Activated CD4-positive, alpha-beta memory T cell treated with anti-CD3 and anti-CD28 coated beads for 36 hours (primary cell): ENCODE data around the gene DOK4. TPM values are rescaled to one million over a fixed set of nuclear protein-coding genes. Genes with fewer than 3 reads are reported as not detected.

ENCODE experiments used
- CTCF ChIA-PET: fragments of 350-600 bp; sonication (Branson Sonifier 250); formaldehyde crosslinking; loops from one replicate; lab custom pipeline; 2021; ENCODE audit warnings: antibody characterized with exemption, inconsistent platforms; lab: Charles Lee
- POLR2A ChIA-PET: fragments of 350-600 bp; sonication (Branson Sonifier 250); formaldehyde crosslinking; loops from one replicate; lab custom pipeline; 2021; ENCODE audit warnings: antibody characterized with exemption; lab: Charles Lee
- DNase-seq: peaks from one replicate; pipeline ENCODE4 v3.0.0-alpha.2; 2020
- H3K27ac Mint-ChIP-seq: one replicate; pipeline ENCODE4 v1.8.0; 2021; ENCODE audit warnings: mixed read lengths
- H3K27me3 Mint-ChIP-seq: one replicate; pipeline ENCODE4 v1.8.0; 2021; ENCODE audit warnings: mixed read lengths
- H3K36me3 Mint-ChIP-seq: one replicate; pipeline ENCODE4 v1.8.0; 2021; ENCODE audit warnings: mixed read lengths
- H3K4me1 Mint-ChIP-seq: one replicate; pipeline ENCODE4 v1.8.0; 2021; ENCODE audit warnings: low read depth, mixed read lengths
- H3K4me3 Mint-ChIP-seq: one replicate; pipeline ENCODE4 v1.8.0; 2021; ENCODE audit warnings: mild to moderate bottlenecking, mixed read lengths
- H3K9me3 Mint-ChIP-seq: one replicate; pipeline ENCODE4 v1.8.0; 2021; ENCODE audit warnings: mixed read lengths
- intact Hi-C: fragments of 100-400 bp; cut with micrococcal nuclease; formaldehyde crosslinking; loops from one replicate; pipeline ENCODE4 v1.15.1; 2023
- total RNA-seq, 2 experiments: library from RNA; stranded (reverse); gene quantifications; one replicate each; pipeline ENCODE4 v1.2.3, GENCODE V29; 2021

DOK4 gene
- total RNA-seq, 2 experiments from 2014 or later: 5.5 to 7.1 TPM

DNA sequence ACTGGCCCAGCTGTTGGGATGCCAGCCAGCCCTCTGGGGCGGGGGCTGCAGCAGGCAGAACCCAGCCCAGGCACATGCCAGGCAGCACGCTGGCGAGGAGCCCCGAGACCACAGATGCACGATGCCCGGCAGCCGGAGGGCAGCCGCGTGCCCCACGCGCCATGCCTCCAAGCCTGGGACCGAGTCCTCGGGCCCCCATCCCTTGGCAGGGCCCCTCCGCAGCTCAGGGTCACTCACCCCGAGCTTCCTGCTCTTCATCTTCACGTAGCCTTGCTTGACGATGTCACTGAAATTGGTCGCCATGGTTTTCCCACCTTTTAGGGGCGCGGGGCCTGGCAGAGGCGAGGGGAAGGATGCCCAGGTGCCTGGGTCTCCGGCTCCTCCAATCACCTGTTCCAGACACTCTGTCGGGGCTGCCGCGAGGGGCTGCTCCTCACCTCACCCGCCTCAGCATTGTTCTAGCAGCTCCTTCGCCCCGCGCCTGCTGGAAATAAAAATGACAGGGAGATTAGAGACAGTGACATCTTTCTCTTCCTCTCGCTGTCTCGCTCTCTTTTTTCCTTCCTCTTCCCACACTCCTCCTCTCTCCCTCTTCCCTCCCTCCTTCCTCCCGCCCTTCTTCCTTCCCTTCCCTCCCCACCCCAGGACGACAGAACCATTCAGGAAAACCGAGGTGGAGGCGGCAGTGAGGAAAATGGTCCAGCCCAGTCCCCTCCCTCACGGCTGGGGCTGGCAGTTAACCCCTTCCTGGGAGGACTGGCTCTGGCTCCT is 6.9 kb downstream of the DOK4 start:
- H3K27ac Mint-ChIP-seq: no peak overlapping the region
- POLR2A ChIA-PET: no interaction called here

DNA sequence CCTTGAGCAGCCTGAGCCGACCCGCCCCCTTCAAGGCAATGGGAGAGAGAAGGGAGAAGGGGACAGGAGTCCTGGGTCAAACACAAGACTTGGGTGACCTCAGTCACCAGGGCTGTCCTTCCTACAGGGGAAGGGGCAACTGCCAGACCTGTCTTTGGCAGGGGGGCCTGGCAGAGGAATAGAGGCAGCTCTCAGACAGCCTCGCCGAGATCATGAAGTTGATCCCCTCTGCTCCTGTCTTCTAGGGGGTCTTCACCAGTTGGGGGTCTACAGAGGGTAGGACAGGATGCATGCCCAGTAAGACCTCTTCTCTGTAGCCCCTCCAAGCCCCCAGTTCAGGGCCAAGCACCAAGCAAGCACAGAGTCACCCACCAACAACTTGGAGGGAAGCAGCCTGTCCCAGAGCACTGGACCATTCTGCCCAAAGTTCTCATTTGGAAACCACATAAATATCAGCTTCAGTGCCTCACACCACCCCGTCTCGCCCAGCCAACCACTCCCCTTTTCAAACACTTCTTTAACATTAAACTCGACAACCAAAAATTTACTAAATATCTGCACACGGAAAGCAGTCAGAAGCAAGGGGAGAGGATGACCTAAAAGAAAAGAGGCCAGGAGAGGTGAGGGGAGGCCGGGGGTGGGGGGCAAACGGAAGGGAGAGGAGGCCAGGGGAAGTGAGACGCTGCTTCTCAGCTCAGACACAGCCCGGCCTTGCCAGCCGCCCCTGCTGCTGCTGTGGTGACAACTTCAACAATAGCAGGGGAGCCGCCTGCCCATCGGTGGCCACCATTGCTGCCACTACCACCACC is 7.7 kb downstream of the DOK4 start:
- peak overlapping the region; percentile 44 for H3K27ac Mint-ChIP-seq
- no peak overlapping the region for H3K4me3 Mint-ChIP-seq
- H3K36me3 Mint-ChIP-seq: no peaks in the 10 kb centered on the region
- POLR2A ChIA-PET: no interaction called here
- CTCF ChIA-PET: interaction anchor here (1.6 to 3.5 kb wide), 2 partner anchors 41 to 44 kb away, joined by 4 to 18 read pairs; no protein-coding TSS in a partner anchor
- no peak for DNase-seq
- H3K4me1 Mint-ChIP-seq: peaks cover 14% of the 10 kb centered on the region
- intact Hi-C loops: loop anchor here (5.0 kb wide), 1 partner anchor 59 kb away; the partner anchor contains the start of gene CCDC102A
- no peaks in the 10 kb centered on the region for H3K27me3 Mint-ChIP-seq
- H3K9me3 Mint-ChIP-seq: no peaks in the 10 kb centered on the region

More for the DNA sequence above, 6.9 kb downstream of the DOK4 start:
- H3K36me3 Mint-ChIP-seq: no peaks in the 10 kb centered on the region
- no peak overlapping the region for H3K4me3 Mint-ChIP-seq
- H3K9me3 Mint-ChIP-seq: no peaks in the 10 kb centered on the region
- intact Hi-C loops: loop anchor here (5.0 kb wide), 1 partner anchor 58 kb away; the partner anchor contains the start of gene CCDC102A
- DNase-seq: no peak
- peaks cover 14% of the 10 kb centered on the region for H3K4me1 Mint-ChIP-seq
- CTCF ChIA-PET: interaction anchor here (0.8 to 3.5 kb wide), 4 partner anchors 17 to 169 kb away, joined by 3 to 18 read pairs (median 4); partner anchors contain the start of gene POLR2C
- H3K27me3 Mint-ChIP-seq: no peaks in the 10 kb centered on the region

DNA sequence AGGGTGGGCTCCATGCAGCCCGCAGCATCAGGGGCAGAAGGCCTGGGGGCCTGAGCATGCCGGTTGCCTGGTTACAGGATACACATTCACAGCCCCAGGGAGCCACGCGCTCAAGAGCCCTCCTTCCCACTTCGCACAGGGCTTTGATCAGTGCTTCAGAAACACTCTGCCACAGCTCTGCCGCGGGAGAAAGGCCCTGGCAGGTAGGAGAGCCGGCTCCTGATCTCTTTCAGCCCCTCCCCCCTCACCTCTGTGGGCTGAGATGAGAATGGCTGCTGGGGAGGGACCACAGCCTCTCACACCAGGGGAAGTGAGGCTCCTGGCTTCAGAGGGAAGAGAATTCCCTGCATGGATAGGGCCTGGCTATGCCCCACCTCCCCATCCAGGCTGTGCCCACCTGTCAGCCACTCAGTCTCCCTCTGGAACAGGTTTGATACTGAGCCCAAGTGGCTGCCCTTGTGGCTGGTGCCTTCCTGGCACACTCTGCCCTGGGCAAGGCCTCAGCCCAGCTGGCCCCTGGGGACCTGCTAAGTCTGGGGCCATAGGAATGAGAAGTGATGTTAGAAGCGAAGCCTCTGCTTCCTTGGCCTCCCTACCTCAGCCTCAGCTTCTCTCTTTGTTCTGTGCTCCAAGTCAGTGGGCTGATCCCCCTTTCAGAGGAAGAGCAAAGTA is 8.6 kb downstream of the DOK4 start:
- no peak overlapping the region for H3K27ac Mint-ChIP-seq
- no peaks in the 10 kb centered on the region for H3K9me3 Mint-ChIP-seq
- CTCF ChIA-PET: interaction anchor here (1.6 to 4.9 kb wide), 2 partner anchors 42 to 45 kb away, joined by 4 to 39 read pairs; no protein-coding TSS in a partner anchor

DNA sequence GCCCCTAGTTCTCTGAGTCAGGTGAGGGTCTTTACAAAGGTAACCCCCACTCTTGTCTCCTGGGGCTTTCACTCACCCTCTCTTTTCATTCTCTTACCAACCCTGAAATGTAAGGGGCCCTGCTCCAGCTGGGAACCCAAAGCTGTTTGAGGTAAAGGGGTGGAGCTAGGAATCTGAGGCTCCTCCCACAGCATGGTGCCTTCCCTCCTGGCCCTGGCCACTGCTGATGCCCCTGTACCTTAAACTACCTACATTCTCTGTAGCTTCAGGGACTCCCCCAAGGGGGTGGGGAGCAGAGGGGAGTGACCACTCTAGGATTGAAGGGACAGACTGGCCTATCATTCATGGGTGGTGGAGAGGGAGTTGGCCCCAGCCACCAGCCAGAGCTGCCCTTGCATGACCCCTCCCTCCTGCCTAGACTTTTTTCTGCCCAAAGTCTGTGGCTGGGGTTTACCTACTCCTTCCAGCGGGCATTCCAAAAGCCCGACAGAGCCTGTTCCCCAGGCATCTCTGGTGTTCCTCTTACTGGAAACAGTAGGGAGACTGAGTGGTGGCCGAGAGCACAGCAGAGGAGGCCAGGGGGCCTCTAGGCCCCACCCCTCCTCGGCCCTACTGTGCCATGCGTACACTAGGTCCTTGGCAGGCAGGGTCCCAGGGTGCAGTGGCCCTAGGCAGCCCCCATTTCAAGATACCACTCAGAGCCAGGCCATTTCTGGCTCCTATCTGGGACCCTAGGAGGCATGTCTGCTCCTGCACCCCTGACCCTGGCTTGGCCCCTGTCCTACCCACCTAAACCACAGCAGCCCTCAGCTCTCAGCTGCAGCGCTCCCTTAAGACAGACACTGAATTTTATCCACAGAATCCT is 9.5 kb downstream of the DOK4 start:
- Mint-ChIP-seq H3K36me3 (peaks cover 4% of the 10 kb centered on the region), H3K4me1 (peaks cover 14% of the 10 kb centered on the region), H3K9me3 (no peaks in the 10 kb centered on the region), H3K27me3 (no peaks in the 10 kb centered on the region), H3K4me3 (no peak overlapping the region), H3K27ac (peak overlapping the region; percentile 45)
- DNase-seq: peak; percentile 29
- POLR2A ChIA-PET: no interaction called here
- CTCF ChIA-PET: interaction anchor here (1.0 to 4.9 kb wide), 8 partner anchors 11 to 99 kb away, joined by 3 to 39 read pairs (median 9); partner anchors contain the start of genes CIAPIN1, COQ9 and POLR2C
- intact Hi-C loops: loop anchor here (1.0 to 5.0 kb wide), 3 partner anchors 14 to 176 kb away; partner anchors contain the start of genes CCDC102A and POLR2C

More for the DNA sequence above, 8.6 kb downstream of the DOK4 start:
- Mint-ChIP-seq H3K36me3 (no peaks in the 10 kb centered on the region), H3K4me3 (no peak overlapping the region), H3K27me3 (no peaks in the 10 kb centered on the region), H3K4me1 (peaks cover 14% of the 10 kb centered on the region)
- no peak for DNase-seq
- POLR2A ChIA-PET: no interaction called here
- intact Hi-C loops: loop anchor here (5.0 kb wide), 1 partner anchor 60 kb away; the partner anchor contains the start of gene CCDC102A

DNA sequence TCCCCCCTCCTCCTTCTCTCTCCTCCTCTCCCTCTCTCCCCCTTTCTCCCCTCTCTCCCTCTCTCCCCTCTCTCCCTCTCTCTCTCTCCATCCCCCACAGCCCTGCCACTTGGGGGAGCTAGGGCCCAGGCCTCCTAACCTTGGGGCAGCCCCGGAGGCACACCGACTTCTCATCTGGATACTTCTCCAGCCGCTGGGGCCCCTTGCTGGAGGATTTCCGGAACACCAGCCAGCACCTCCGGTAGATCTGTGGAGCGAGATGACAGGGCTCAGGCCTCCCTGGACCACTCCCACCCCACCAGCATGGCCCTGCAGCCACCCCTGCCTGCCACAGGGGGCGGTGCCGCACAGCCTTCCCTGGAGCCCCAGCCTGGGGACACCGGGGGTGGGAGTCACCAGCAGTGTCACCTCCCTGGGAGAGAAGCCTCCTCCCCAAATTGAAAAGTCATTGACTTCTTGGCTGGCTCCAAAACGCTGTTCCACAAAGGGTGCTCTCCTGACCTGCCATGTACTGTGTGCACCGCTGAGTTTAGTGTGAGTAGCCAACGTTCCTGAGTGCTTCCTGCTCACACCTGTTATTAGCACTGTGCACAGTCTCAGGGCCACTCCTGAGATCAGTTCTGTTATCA is 10.5 kb downstream of the DOK4 start:
- peaks cover 14% of the 10 kb centered on the region for H3K4me1 Mint-ChIP-seq
- CTCF ChIA-PET: interaction anchor here (0.6 to 4.9 kb wide), 14 partner anchors 9 to 100 kb away, joined by 3 to 39 read pairs (median 4); partner anchors contain the start of genes CIAPIN1, COQ9 and POLR2C
- peaks cover 9% of the 10 kb centered on the region for H3K36me3 Mint-ChIP-seq
- DNase-seq: peak; percentile 96
- H3K27ac Mint-ChIP-seq: peak overlapping the region; percentile 45
- H3K27me3 Mint-ChIP-seq: no peaks in the 10 kb centered on the region
- no peaks in the 10 kb centered on the region for H3K9me3 Mint-ChIP-seq
- POLR2A ChIA-PET: no interaction called here
- peak overlapping the region; percentile 6 for H3K4me3 Mint-ChIP-seq
- intact Hi-C loops: loop anchor here (1.0 to 5.0 kb wide), 4 partner anchors 14 to 176 kb away; partner anchors contain the start of genes CCDC102A and POLR2C

DNA sequence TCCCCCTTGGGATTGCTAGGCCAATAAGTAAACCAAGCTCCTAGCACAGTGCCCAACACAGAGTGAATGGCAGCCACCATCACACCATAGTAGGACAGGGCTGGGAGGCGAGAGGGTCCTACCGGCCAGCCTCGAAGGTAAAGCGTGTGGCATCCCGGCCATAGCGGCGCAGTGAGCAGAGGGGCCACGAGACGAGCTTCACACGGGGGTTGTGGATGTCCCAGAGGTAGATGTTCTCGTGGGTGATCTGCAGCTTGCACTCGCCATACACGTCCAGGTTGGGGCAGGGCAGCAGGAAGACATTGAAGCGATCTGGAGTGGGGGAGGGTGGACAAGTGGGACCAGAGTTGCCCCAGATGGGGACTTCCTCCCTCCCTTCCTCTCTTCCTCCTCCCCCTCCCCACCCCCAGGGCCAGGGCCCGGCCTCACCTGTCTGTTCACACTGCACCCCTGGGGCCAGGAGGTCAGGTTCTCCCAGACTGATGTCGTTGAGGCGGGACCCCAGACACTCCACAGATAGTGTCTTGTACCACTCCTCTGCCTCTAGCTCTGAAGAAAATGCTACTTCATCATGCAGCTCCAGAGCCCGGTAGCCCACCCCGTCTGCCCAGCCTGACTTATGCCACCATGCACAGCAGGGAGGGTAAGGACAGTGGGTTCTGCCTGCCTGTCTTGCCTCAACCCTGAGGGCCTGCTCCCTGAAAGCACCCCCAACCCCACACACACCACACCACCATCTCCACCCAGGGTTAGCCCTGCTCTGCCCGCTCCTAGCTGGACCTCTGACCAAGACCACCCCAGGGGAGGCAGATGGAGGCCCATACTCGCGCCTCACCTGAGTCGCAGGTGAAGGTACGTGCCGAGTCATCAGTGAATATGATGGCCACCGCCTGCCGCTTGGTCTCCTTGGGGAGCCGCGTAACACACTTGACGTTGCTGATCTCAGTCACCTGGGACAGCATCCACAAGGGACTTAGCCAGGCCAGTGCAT is 11.3 kb downstream of the DOK4 start:
- intact Hi-C loops: loop anchor here (1.0 to 5.0 kb wide), 2 partner anchors 44 to 62 kb away; partner anchors contain the start of gene CCDC102A
- peaks cover 14% of the 10 kb centered on the region for H3K36me3 Mint-ChIP-seq
- H3K4me3 Mint-ChIP-seq: no peak overlapping the region
- peak overlapping the region; percentile 66 for H3K27ac Mint-ChIP-seq
- POLR2A ChIA-PET: interaction anchor here (1.3 kb wide), 1 partner anchor 10 kb away, joined by 4 read pairs; no protein-coding TSS in a partner anchor
- no peaks in the 10 kb centered on the region for H3K9me3 Mint-ChIP-seq
- CTCF ChIA-PET: interaction anchor here (0.7 to 4.9 kb wide), 11 partner anchors 9 to 101 kb away, joined by 3 to 39 read pairs (median 5); partner anchors contain the start of genes CIAPIN1, COQ9 and POLR2C
- H3K4me1 Mint-ChIP-seq: peaks cover 14% of the 10 kb centered on the region
- H3K27me3 Mint-ChIP-seq: no peaks in the 10 kb centered on the region
- no peak for DNase-seq

DNA sequence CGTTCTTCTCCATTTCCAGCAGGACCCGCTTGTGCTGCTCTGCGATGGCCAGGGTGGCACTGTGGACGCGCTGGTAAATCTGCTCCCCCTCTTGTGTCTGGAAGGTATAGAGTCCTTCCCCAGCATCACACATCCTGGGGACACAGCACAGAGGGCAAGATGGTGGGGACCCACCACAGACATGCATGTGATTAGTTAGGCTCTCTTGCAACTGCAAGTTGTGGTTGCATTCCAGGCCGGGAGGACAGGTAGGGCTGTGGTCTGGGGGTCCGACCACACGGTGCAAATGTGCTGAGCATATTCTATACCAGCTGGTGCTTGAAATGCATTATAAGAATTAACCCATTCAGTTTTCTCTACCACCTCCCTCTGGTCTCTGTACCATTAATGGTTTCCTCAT is 12.4 kb downstream of the DOK4 start:
- CTCF ChIA-PET: interaction anchor here (4.7 to 4.9 kb wide), 2 partner anchors 12 to 46 kb away, joined by 26 to 39 read pairs; partner anchors contain the start of gene POLR2C
- POLR2A ChIA-PET: interaction anchor here (1.3 kb wide), 1 partner anchor 9 kb away, joined by 4 read pairs; no protein-coding TSS in a partner anchor
- intact Hi-C loops: no loop called here

DNA sequence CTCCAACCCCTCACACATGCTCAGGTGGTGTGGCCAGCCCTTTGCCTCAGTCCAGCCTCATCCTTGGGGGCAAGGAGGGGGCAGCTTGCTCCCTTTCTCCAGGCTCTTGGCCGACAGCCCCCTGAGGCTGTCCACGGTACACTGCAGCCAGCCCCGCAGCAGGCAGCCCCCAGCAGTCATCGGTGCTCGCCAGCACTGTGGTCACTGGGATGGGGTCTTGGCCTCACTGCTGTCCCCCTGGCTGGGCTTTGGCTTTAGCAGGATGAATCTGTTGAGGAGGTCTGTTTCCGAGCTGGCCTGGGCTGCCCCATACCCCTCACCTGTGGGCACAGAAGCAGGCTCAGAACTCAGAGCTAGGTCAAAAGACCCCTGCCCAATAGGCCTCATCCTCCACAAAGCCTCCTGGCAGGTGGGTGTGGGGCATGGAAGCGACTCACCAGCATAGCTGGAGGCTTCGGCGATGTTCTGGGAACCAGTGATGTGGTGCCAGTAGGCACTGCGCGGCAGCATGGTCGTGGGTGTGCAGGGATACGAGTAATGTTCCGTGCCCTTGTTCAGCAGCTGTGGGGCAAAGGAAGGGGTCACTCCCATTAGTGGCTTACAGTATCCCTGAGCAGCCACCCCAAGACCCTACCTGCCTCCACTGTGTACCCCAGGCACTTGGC is 13.0 kb downstream of the DOK4 start:
- H3K27me3 Mint-ChIP-seq: no peaks in the 10 kb centered on the region
- ChIA-PET POLR2A (no interaction called here), CTCF (interaction anchor here (4.7 to 4.9 kb wide), 2 partner anchors 11 to 46 kb away, joined by 26 to 39 read pairs; partner anchors contain the start of gene POLR2C)
- no peak overlapping the region for H3K27ac Mint-ChIP-seq
- H3K36me3 Mint-ChIP-seq: peaks cover 22% of the 10 kb centered on the region
- H3K4me3 Mint-ChIP-seq: no peak overlapping the region
- no peaks in the 10 kb centered on the region for H3K9me3 Mint-ChIP-seq
- no peak for DNase-seq
- intact Hi-C loops: no loop called here
- peaks cover 16% of the 10 kb centered on the region for H3K4me1 Mint-ChIP-seq

More for the DNA sequence above, 12.4 kb downstream of the DOK4 start:
- peaks cover 14% of the 10 kb centered on the region for H3K4me1 Mint-ChIP-seq
- no peaks in the 10 kb centered on the region for H3K27me3 Mint-ChIP-seq
- H3K9me3 Mint-ChIP-seq: no peaks in the 10 kb centered on the region
- DNase-seq: no peak
- peaks cover 16% of the 10 kb centered on the region for H3K36me3 Mint-ChIP-seq
- H3K4me3 Mint-ChIP-seq: no peak overlapping the region
- no peak overlapping the region for H3K27ac Mint-ChIP-seq

DNA sequence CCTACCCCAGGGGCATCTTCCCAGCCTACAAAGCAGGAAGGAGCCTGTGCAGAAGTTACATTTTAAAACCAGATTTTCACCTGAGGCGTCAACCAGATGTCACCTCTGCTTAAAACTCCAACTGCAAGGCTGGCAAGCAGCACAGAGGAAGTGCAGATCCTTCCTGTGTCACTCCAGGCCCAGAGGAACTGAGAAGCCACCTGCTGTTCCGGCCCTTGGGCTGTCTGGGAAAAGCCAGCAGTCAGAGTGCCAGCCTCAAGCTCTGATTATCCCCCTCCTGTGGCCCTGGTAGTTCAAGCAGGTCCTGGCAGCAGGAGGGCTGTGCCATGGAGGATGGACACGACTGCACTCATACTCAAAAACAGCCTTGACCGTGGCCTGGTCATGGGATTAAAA is 13.6 kb downstream of the DOK4 start:
- DNase-seq: no peak
- intact Hi-C loops: no loop called here
- peaks cover 23% of the 10 kb centered on the region for H3K36me3 Mint-ChIP-seq
- no peak overlapping the region for H3K4me3 Mint-ChIP-seq
- CTCF ChIA-PET: interaction anchor here (4.7 to 4.9 kb wide), 2 partner anchors 11 to 47 kb away, joined by 26 to 39 read pairs; partner anchors contain the start of gene POLR2C
- no peaks in the 10 kb centered on the region for H3K9me3 Mint-ChIP-seq
- POLR2A ChIA-PET: no interaction called here
- peaks cover 17% of the 10 kb centered on the region for H3K4me1 Mint-ChIP-seq
- H3K27me3 Mint-ChIP-seq: no peaks in the 10 kb centered on the region
- H3K27ac Mint-ChIP-seq: no peak overlapping the region
